NK-92 treated with Interleukin-12 subunit alpha and Interleukin-12 subunit beta, amount 100 ng/mL, for 24 hours (cell line): ENCODE data around the gene CPED1.
"Not testable (repeated sequence)": the region's sequence is repeated elsewhere in the genome, so short reads cannot be mapped to it uniquely, and the experiment has no call there.

Experiments used
- DNase-seq: peaks from one replicate; lab custom pipeline; 2025; lab: John Stamatoyannopoulos, UW

The CPED1 gene

GRCh38 chr7:121252523-121253235 is 264.2 kb downstream of the CPED1 start:
- not testable (repeated sequence) for DNase-seq

GRCh38 chr7:121259826-121260225 is 271.3 kb downstream of the CPED1 start:
- no peak for DNase-seq

- DNase-seq = no peak
Measured at GRCh38 chr7:121261207-121261884, 272.8 kb downstream of the CPED1 start.

- no peak for DNase-seq
Measured at GRCh38 chr7:121262221-121262620, 273.7 kb downstream of the CPED1 start.

- DNase-seq = no peak
Measured at GRCh38 chr7:121262969-121263368, 274.5 kb downstream of the CPED1 start.

- no peak for DNase-seq
Measured at GRCh38 chr7:121266307-121266894, 277.9 kb downstream of the CPED1 start.

GRCh38 chr7:121267612-121268011 is 279.1 kb downstream of the CPED1 start:
- no peak for DNase-seq

- no peak for DNase-seq
Measured at GRCh38 chr7:121269798-121270197, 281.3 kb downstream of the CPED1 start.

- DNase-seq = no peak
Measured at GRCh38 chr7:121271098-121271497, 282.6 kb downstream of the CPED1 start.

GRCh38 chr7:121271916-121272315 is 283.4 kb downstream of the CPED1 start:
- no peak for DNase-seq

GRCh38 chr7:121272676-121273075 is 284.2 kb downstream of the CPED1 start:
- DNase-seq = no peak

GRCh38 chr7:121273467-121274167 is 285.1 kb downstream of the CPED1 start:
- no peak for DNase-seq

GRCh38 chr7:121274467-121274866 is 286.0 kb downstream of the CPED1 start:
- no peak for DNase-seq

GRCh38 chr7:121275204-121275603 is 286.7 kb downstream of the CPED1 start:
- no peak for DNase-seq

GRCh38 chr7:121276313-121276712 is 287.8 kb downstream of the CPED1 start:
- DNase-seq = no peak

GRCh38 chr7:121278120-121279021 is 289.9 kb downstream of the CPED1 start:
- no peak for DNase-seq

GRCh38 chr7:121279060-121279620 is 290.6 kb downstream of the CPED1 start:
- DNase-seq = no peak

GRCh38 chr7:121279822-121280221 is 291.3 kb downstream of the CPED1 start:
- DNase-seq = no peak

- DNase-seq = no peak
Measured at GRCh38 chr7:121280656-121281055, 292.1 kb downstream of the CPED1 start.

GRCh38 chr7:121282129-121282528 is 293.6 kb downstream of the CPED1 start:
- DNase-seq = no peak

- DNase-seq = no peak
Measured at GRCh38 chr7:121285066-121285667, 296.7 kb downstream of the CPED1 start.
